Ascending aorta (tissue), 2 donors: ENCODE results near the gene CEMIP. TPM values are rescaled to one million over a fixed set of nuclear protein-coding genes. Genes with fewer than 3 reads are reported as not detected.

ENCODE experiments used
- DNase-seq, 2 donors: peaks; one replicate each; pipeline ENCODE4 v3.0.0-alpha.2; 2019; ENCODE audit warnings: low spot score in 2 of 2
- H3K27ac ChIP-seq, 2 donors: fragments of 200-600 bp; sonication (generic); one replicate each; pipeline ENCODE4 v1.5.1; 2016 to 2017; ENCODE audit warnings: mild to moderate bottlenecking in 1 of 2
- H3K27me3 ChIP-seq: fragments of 200-600 bp; sonication (generic); one replicate; pipeline ENCODE4 v1.5.1; 2017
- H3K36me3 ChIP-seq, 2 donors: fragments of 200-600 bp; sonication (generic); one replicate each; pipeline ENCODE4 v1.5.1; 2016
- H3K4me1 ChIP-seq, 2 donors: fragments of 200-600 bp; sonication (generic); one replicate each; pipeline ENCODE4 v1.5.1; 2016 to 2017; ENCODE audit warnings: mild to moderate bottlenecking in 1 of 2
- H3K4me3 ChIP-seq, 2 donors: fragments of 200-600 bp; sonication (generic); one replicate each; pipeline ENCODE4 v1.5.1; 2016 to 2017; ENCODE audit warnings: mild to moderate bottlenecking in 1 of 2
- H3K9me3 ChIP-seq, 2 donors: fragments of 200-600 bp; sonication (generic); one replicate each; pipeline ENCODE4 v1.5.1; 2016
- intact Hi-C: fragments of 100-400 bp; cut with DNase I; formaldehyde crosslinking; loops from one replicate; pipeline ENCODE4 v1.15.1; 2023
- total RNA-seq: library from RNA; depleted of rRNA; stranded (reverse); fragments of >200 nt; gene quantifications from one replicate; pipeline ENCODE4 v1.1.0, GENCODE V29; 2016
- TF ChIP-seq, protein P1 (sequence below), 3 experiments: fragments of 200-600 bp in 2 of 3; fragments of 450-650 bp in 1 of 3; sonication (generic) in 2 of 3; IDR thresholded peaks; one replicate each; pipeline ENCODE4 v1.5.1; 2016 to 2019; ENCODE audit warnings: antibody characterized with exemption in 3 of 3, mild to moderate bottlenecking in 1 of 3, moderate library complexity in 1 of 3

The CEMIP gene
- total RNA-seq, 1 donor from 2014 or later: not detected

GRCh38 chr15:80921736-80922410 is 142.7 kb downstream of the CEMIP start:
- Histone ChIP-seq H3K27me3 (no peaks in the 10 kb centered on the region), H3K27ac (no peak overlapping the region), H3K9me3 (no peaks in the 10 kb centered on the region), H3K4me3 (no peak overlapping the region), H3K36me3 (peaks cover 5 to 8% of the 10 kb centered on the region in 2 donors), H3K4me1 (no peaks in the 10 kb centered on the region)
- intact Hi-C loops: no loop called here
- TF ChIP-seq, protein P1, sequence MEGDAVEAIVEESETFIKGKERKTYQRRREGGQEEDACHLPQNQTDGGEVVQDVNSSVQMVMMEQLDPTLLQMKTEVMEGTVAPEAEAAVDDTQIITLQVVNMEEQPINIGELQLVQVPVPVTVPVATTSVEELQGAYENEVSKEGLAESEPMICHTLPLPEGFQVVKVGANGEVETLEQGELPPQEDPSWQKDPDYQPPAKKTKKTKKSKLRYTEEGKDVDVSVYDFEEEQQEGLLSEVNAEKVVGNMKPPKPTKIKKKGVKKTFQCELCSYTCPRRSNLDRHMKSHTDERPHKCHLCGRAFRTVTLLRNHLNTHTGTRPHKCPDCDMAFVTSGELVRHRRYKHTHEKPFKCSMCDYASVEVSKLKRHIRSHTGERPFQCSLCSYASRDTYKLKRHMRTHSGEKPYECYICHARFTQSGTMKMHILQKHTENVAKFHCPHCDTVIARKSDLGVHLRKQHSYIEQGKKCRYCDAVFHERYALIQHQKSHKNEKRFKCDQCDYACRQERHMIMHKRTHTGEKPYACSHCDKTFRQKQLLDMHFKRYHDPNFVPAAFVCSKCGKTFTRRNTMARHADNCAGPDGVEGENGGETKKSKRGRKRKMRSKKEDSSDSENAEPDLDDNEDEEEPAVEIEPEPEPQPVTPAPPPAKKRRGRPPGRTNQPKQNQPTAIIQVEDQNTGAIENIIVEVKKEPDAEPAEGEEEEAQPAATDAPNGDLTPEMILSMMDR (IDR thresholded peaks at IDR 0.05): no peak
- DNase-seq: no peak

GRCh38 chr15:80923668-80924067 is 144.5 kb downstream of the CEMIP start:
- Histone ChIP-seq H3K4me1 (no peaks in the 10 kb centered on the region), H3K27me3 (no peaks in the 10 kb centered on the region), H3K4me3 (no peak overlapping the region), H3K36me3 (peaks cover 5 to 8% of the 10 kb centered on the region in 2 donors), H3K9me3 (no peaks in the 10 kb centered on the region), H3K27ac (no peak overlapping the region)
- DNase-seq: no peak
- TF ChIP-seq, protein P1 (IDR thresholded peaks at IDR 0.05): no peak
- intact Hi-C loops: no loop called here

- Histone ChIP-seq H3K4me1 (no peaks in the 10 kb centered on the region), H3K36me3 (peaks cover 5 to 8% of the 10 kb centered on the region in 2 donors), H3K9me3 (no peaks in the 10 kb centered on the region), H3K27ac (no peak overlapping the region), H3K4me3 (no peak overlapping the region), H3K27me3 (no peaks in the 10 kb centered on the region)
- TF ChIP-seq, protein P1 (IDR thresholded peaks at IDR 0.05): no peak
- DNase-seq: no peak
- intact Hi-C loops: no loop called here
Observed at GRCh38 chr15:80924278-80924677, 145.1 kb downstream of the CEMIP start.

- no peak for DNase-seq
- no peaks in the 10 kb centered on the region for H3K4me1 ChIP-seq
- H3K4me3 ChIP-seq: no peak overlapping the region
- intact Hi-C loops: no loop called here
- no peaks in the 10 kb centered on the region for H3K9me3 ChIP-seq
- peaks cover 5 to 8% of the 10 kb centered on the region in 2 donors for H3K36me3 ChIP-seq
- TF ChIP-seq, protein P1 (IDR thresholded peaks at IDR 0.05): no peak
- no peak overlapping the region for H3K27ac ChIP-seq
- H3K27me3 ChIP-seq: no peaks in the 10 kb centered on the region
Observed at GRCh38 chr15:80925597-80926059, 146.5 kb downstream of the CEMIP start.

DNA sequence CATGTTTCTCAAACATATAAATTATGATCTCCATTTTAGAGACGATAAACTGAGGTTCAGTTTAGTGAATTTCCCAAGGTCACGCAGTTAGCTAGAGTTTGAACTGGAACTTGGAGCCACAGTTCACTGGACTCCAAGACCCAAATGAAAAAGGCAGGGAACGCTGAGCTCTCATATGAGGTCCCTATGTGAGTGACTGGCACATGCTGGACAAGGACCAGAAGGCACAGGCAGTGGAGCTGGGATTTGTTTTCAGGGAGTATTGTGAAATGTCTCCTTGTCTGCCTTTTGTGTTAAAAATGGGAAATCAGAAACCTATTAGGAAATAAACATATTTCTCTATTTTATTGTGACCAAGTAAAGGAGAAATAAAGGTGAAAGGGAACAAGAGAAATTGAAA is 147.0 kb downstream of the CEMIP start:
- Histone ChIP-seq H3K27ac (no peak overlapping the region), H3K27me3 (no peaks in the 10 kb centered on the region), H3K4me1 (no peaks in the 10 kb centered on the region), H3K4me3 (no peak overlapping the region), H3K36me3 (peaks cover 5 to 8% of the 10 kb centered on the region in 2 donors), H3K9me3 (no peaks in the 10 kb centered on the region)
- TF ChIP-seq, protein P1 (IDR thresholded peaks at IDR 0.05): no peak
- no peak for DNase-seq
- intact Hi-C loops: no loop called here
